Endothelial cell of hepatic sinusoid (primary cell): ENCODE results near the gene DLL4.

ENCODE experiments used
- in situ Hi-C: cut with HindIII; loops from 2 replicates; pipeline ENCODE4 v1.10.0; 2017; ENCODE audit warnings: low sequenced_read_pairs

DLL4 gene

DNA sequence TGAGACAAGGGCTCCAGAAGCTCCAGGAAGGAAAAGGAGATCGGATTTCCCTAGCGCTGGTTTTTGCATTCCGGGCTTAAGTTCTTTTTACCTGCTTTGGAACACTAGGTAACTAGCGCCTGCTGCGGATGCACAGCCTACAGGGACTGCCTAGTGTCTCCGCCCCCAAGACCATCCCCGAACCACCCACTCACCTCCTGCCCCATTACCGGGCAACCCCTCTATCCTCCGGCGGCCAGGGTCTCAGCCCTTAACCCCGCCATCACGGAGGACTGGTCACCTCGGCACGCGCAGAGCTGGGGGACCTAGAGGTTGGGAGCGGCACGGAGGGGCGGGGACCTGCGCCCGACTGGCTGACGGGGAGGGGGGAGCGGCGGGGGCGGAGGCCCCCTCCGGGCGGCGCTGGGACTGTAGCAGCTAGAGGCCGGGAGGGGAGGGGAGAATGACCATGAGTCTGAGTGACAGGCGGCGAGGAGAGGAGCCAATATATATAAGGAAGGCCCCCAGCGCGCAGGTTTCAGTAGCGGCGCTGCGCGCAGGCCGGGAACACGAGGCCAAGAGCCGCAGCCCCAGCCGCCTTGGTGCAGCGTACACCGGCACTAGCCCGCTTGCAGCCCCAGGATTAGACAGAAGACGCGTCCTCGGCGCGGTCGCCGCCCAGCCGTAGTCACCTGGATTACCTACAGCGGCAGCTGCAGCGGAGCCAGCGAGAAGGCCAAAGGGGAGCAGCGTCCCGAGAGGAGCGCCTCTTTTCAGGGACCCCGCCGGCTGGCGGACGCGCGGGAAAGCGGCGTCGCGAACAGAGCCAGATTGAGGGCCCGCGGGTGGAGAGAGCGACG lies at the start of gene DLL4:
Gene DLL4 (plus strand): TSS at position 520 of the 839 bp plus-strand sequence. CDS start 329 bp downstream, outside the sequence.
- in situ Hi-C loops: no loop called here

GRCh38 chr15:40879609-40880008 lies 49.5 kb upstream of the DLL4 start:
- in situ Hi-C loops: loop anchor here (10.0 kb wide), 2 partner anchors 135 to 175 kb away; no protein-coding TSS in a partner anchor

- in situ Hi-C loops: loop anchor here (10.0 kb wide), 2 partner anchors 137 to 177 kb away; no protein-coding TSS in a partner anchor
Measured at GRCh38 chr15:40881351-40881750, 47.8 kb upstream of the DLL4 start.

DNA sequence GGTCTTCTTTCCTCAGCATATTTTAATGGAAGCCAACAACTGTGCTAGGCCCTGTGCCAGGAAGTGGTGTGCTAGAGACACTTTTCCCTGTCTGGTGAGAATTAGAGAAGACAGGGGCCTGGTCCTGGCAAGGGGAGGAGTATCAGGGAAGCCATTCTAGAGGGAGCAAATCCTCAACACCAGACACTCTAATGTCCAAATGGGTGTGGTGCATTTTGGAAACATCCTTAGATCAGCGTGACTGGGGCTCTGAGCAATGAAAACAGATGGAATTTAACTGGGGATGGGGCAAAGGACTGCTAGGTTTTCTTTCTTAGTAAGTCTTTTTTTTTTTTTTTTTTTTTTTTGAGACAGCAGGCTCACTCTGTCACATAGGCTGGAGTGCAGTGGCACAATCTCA lies 42.6 kb upstream of the DLL4 start:
- in situ Hi-C loops: loop anchor here (5.0 to 10.0 kb wide), 4 partner anchors 49 to 182 kb away; no protein-coding TSS in a partner anchor

GRCh38 chr15:40889112-40889511 lies 40.0 kb upstream of the DLL4 start:
- in situ Hi-C loops: loop anchor here (5.0 to 10.0 kb wide), 4 partner anchors 52 to 184 kb away; no protein-coding TSS in a partner anchor

DNA sequence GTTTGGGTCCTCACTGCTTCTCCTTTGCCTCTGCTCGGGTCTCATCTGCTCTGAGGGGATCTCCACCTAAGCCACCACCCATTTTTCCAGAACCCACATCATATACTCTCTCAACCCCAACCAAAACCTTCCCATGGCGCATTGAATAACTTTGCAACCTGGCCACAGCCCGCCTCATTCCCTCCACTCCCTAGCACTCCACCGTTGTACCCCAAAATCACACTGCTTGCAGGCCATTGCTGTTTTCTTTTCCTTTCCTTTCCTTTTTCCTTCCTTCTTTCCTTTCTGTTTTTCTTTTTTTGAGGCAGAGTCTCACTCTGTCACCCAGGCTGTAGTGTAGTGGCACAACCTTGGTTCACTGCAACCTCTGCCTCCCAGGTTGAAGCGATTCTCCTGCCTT lies 38.0 kb upstream of the DLL4 start:
- in situ Hi-C loops: no loop called here

GRCh38 chr15:40891810-40892446 lies 37.2 kb upstream of the DLL4 start:
- in situ Hi-C loops: no loop called here

DNA sequence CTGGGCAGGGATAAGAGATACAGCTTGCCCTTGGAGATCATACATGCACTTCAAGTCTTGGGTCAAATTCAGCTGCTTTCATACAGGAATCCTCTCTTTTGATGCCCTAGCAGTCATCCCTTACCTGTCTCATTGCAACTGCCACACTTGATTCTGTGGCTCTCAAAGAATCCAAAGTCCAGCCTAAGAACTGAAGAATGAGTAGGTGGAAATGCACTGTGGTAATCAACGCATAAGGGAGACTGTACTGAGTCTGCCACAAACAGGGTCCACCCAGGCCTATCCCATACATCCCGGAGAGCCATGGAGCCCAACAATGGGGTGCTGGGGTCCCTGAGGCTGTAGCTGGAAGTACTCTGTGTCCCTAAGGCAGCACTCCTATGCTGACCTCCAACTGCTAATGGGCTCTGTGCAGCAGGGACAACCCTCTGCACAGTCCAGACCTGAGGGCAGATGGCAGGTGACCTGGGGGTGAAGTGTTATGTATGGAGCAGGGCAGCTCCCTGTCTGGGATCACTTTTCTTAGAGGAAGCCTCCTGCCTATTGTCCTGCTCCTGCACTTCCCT lies 36.6 kb upstream of the DLL4 start:
- in situ Hi-C loops: no loop called here

- in situ Hi-C loops: no loop called here
Measured at GRCh38 chr15:40893019-40893670, 36.0 kb upstream of the DLL4 start.

- in situ Hi-C loops: no loop called here
Measured at GRCh38 chr15:40893733-40894680, 35.1 kb upstream of the DLL4 start, which contains the start of gene VPS18. Gene VPS18 (plus strand): TSS chr15:40894450. CDS start chr15:40894769, 319 bp downstream.

- in situ Hi-C loops: no loop called here
Measured at GRCh38 chr15:40894681-40895448, 34.3 kb upstream of the DLL4 start.

DNA sequence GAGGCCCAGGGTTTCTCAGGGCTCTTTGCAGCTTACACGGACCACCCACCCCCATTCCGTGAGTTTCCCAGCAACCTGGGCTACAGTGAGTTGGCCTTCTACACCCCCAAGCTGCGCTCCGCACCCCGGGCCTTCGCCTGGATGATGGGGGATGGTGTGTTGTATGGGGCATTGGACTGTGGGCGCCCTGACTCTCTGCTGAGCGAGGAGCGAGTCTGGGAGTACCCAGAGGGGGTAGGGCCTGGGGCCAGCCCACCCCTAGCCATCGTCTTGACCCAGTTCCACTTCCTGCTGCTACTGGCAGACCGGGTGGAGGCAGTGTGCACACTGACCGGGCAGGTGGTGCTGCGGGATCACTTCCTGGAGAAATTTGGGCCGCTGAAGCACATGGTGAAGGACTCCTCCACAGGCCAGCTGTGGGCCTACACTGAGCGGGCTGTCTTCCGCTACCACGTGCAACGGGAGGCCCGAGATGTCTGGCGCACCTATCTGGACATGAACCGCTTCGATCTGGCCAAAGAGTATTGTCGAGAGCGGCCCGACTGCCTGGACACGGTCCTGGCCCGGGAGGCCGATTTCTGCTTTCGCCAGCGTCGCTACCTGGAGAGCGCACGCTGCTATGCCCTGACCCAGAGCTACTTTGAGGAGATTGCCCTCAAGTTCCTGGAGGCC lies 29.5 kb upstream of the DLL4 start:
- in situ Hi-C loops: no loop called here

GRCh38 chr15:40900256-40901052 lies 28.7 kb upstream of the DLL4 start:
- in situ Hi-C loops: no loop called here

DNA sequence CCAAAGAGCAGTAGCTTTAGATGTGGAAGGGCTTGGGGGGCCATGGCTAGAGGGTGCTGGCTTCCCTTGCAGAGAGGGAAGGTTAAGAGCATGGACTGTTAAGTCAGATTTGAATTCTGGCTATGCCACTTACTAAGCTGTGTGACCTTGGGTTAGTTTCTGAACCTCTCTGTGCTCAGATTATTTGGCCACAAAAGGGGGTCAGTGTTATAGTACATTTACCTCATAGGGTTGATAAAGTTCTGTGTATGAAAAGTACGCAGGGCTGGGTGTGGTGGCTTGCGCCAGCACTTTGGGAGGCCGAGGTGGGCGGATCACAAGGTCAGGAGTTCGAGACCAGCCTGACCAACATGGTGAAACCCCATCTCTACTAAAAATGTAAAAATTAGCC lies 28.1 kb upstream of the DLL4 start:
- in situ Hi-C loops: no loop called here

GRCh38 chr15:40902605-40903561 lies 26.3 kb upstream of the DLL4 start:
- in situ Hi-C loops: no loop called here

- in situ Hi-C loops: loop anchor here (5.0 kb wide), 3 partner anchors 58 to 273 kb away; no protein-coding TSS in a partner anchor
Measured at GRCh38 chr15:40904552-40905201, 24.5 kb upstream of the DLL4 start.
